HepG2 (cell line): Measurements from ENCODE around the gene DEDD2. TPM values are rescaled to one million over a fixed set of nuclear protein-coding genes. Genes with fewer than 3 reads are reported as not detected.
A peak's percentile ranks its signal among the peaks of the same experiment; 100 is the strongest.

Experiments
- HNF1A ChIP-seq, 2 experiments: sonication (generic) in 1 of 2; formaldehyde crosslinking in 1 of 2; IDR thresholded peaks; 2 replicates each; pipeline versions ENCODE4 v1.4.0 to v1.6.1; 2016 to 2020; ENCODE audit warnings: borderline replicate concordance in 1 of 2, low read depth in 1 of 2, mild to moderate bottlenecking in 1 of 2, missing genetic modification reagents in 1 of 2
- JUND ChIP-seq: sonication (generic); formaldehyde crosslinking; IDR thresholded peaks from 2 replicates; pipeline ENCODE4 v1.8.0; 2022; ENCODE audit warnings: mild to moderate bottlenecking, missing genetic modification reagents
- LCORL ChIP-seq, 2 experiments: fragments of 450-650 bp in 1 of 2; sonication (generic) in 1 of 2; formaldehyde crosslinking in 1 of 2; IDR thresholded peaks; 2 replicates each; pipeline versions ENCODE4 v1.5.0 to v1.6.1; 2017 to 2020; ENCODE audit warnings: antibody characterized with exemption in 1 of 2, missing genetic modification reagents in 1 of 2
- MBNL3 ChIP-seq: fragments of 250-450 bp; sonication (Bioruptor Pico); conservative IDR thresholded peaks from 2 replicates; pipeline ENCODE4 v1.8.0; 2022; ENCODE audit warnings: mild to moderate bottlenecking, inconsistent platforms
- NAIF1 ChIP-seq: sonication (generic); formaldehyde crosslinking; IDR thresholded peaks from 2 replicates; pipeline ENCODE4 v1.5.0; 2020; ENCODE audit warnings: mild to moderate bottlenecking, missing genetic modification reagents, borderline replicate concordance
- NCOA2 ChIP-seq: sonication (generic); formaldehyde crosslinking; IDR thresholded peaks from 2 replicates; pipeline ENCODE4 v1.8.0; 2022; ENCODE audit warnings: inconsistent platforms
- POGZ ChIP-seq: sonication (generic); formaldehyde crosslinking; IDR thresholded peaks from 2 replicates; pipeline ENCODE4 v1.4.0; 2020; ENCODE audit warnings: mild to moderate bottlenecking, missing genetic modification reagents
- PRMT3 ChIP-seq: sonication (generic); formaldehyde crosslinking; IDR thresholded peaks from 2 replicates; pipeline ENCODE4 v1.8.1; 2022; ENCODE audit warnings: low read depth, mild to moderate bottlenecking, moderate library complexity, missing genetic modification reagents, borderline replicate concordance
- ZBTB4 ChIP-seq: sonication (generic); formaldehyde crosslinking; IDR thresholded peaks from 2 replicates; pipeline ENCODE4 v1.4.0; 2020; ENCODE audit warnings: missing genetic modification reagents, mild to moderate bottlenecking, borderline replicate concordance
- ZGPAT ChIP-seq: IDR thresholded peaks from 2 replicates; pipeline ENCODE4 v1.6.1; 2016; ENCODE audit warnings: mild to moderate bottlenecking
- ZNF138 ChIP-seq: sonication (generic); formaldehyde crosslinking; IDR thresholded peaks from 2 replicates; pipeline ENCODE4 v1.5.0; 2020; ENCODE audit warnings: mild to moderate bottlenecking, low read depth, missing genetic modification reagents
- ZNF446 ChIP-seq: sonication (generic); formaldehyde crosslinking; IDR thresholded peaks from 2 replicates; pipeline ENCODE4 v1.5.0; 2020; ENCODE audit warnings: mild to moderate bottlenecking, missing genetic modification reagents
- ZNF720 ChIP-seq: sonication (generic); formaldehyde crosslinking; IDR thresholded peaks from 2 replicates; pipeline ENCODE4 v1.4.0; 2020; ENCODE audit warnings: missing genetic modification reagents
- ZNF761 ChIP-seq: sonication (generic); formaldehyde crosslinking; conservative IDR thresholded peaks from 2 replicates; pipeline ENCODE4 v1.4.0; 2020; ENCODE audit warnings: mild to moderate bottlenecking, missing genetic modification reagents
- ZNF776 ChIP-seq: sonication (generic); formaldehyde crosslinking; IDR thresholded peaks from 2 replicates; pipeline ENCODE4 v1.4.0; 2020; ENCODE audit warnings: mild to moderate bottlenecking, missing genetic modification reagents
- polyA plus RNA-seq, 8 experiments: library from polyadenylated mRNA; depleted of rRNA in 3 of 8; stranded (reverse) in 7 of 8; unstranded in 1 of 8; fragments of >200 nt; fragmentation: Illumina TruSeq in 4 of 8; extraction: Trizol in 4 of 8; gene quantifications; 2 replicates each; pipeline versions ENCODE4 v1.2.1 to v1.2.3, GENCODE V29; 2011 to 2016; ENCODE audit warnings: low read depth in 4 of 8, missing spikeins in 1 of 8, mixed read lengths in 1 of 8; ENCODE audit not compliant: insufficient read depth in 1 of 8
- total RNA-seq, 5 experiments: library from RNA; depleted of rRNA; stranded (reverse); fragments of >200 nt; fragmentation: Illumina TruSeq; extraction: Trizol; gene quantifications; 2 replicates each; pipeline ENCODE4 v1.2.3, GENCODE V29; 2016; ENCODE audit warnings: low read depth in 1 of 5

DEDD2 gene
- total and polyA plus RNA-seq, 2 of the 13 experiments (the other 11 are each of a cell fraction or from before 2014, with no cell fraction given): 19.2 to 24.7 TPM

GRCh38 chr19:42217520-42218437, at the start of gene DEDD2 (continued):
- TF ChIP-seq HNF1A (IDR thresholded peaks at IDR 0.05; ENCODE audit: low read depth): no peak
- no peak for TF ChIP-seq HNF1A (CRISPR knock-in tag; IDR thresholded peaks at IDR 0.05; ENCODE audit: borderline replicate concordance)
- TF ChIP-seq NCOA2 (CRISPR knock-in tag): no peak; the same call in 1 of the 2 replicates
- 0 out of 2 replicates have a peak, but pooled peaks have one; percentile 61 for TF ChIP-seq ZNF761
- TF ChIP-seq MBNL3: no peak
- no peak for TF ChIP-seq ZNF720 (CRISPR knock-in tag)
- no peak for TF ChIP-seq ZNF138 (CRISPR knock-in tag)
- peak; percentile 7 for TF ChIP-seq POGZ (CRISPR knock-in tag)
- TF ChIP-seq NAIF1 (CRISPR knock-in tag): no peak
- TF ChIP-seq ZNF446: no peak
- TF ChIP-seq ZNF776 (CRISPR knock-in tag): 0 out of 2 replicates have a peak, but pooled peaks have one; percentile 59
- no peak for TF ChIP-seq ZGPAT (CRISPR knock-in tag)
- TF ChIP-seq LCORL (IDR thresholded peaks at IDR 0.05): no peak
- TF ChIP-seq LCORL (CRISPR knock-in tag; IDR thresholded peaks at IDR 0.05): 0 out of 2 replicates have a peak, but pooled peaks have one; percentile 44
- no peak for TF ChIP-seq JUND (CRISPR knock-in tag)
- TF ChIP-seq ZBTB4 (CRISPR knock-in tag): 0 out of 2 replicates have a peak, but pooled peaks have one; percentile 27
- TF ChIP-seq PRMT3 (CRISPR knock-in tag): peak; percentile 76; the same call in 1 of the 2 replicates
